K562 (cell line): ENCODE measurements around the gene KRT35. TPM values are rescaled to one million over a fixed set of nuclear protein-coding genes. Genes with fewer than 3 reads are reported as not detected.

Experiments used
- ARID3A ChIP-seq: IDR thresholded peaks from 2 replicates; pipeline ENCODE4 v1.6.1; 2012; ENCODE audit warnings: low read depth, low read length, improper control_type of control experiment, borderline replicate concordance
- ARNT ChIP-seq, 2 experiments: fragments of 450-650 bp; IDR thresholded peaks; 2 replicates each; pipeline ENCODE4 v1.6.1; 2016; ENCODE audit warnings: mild to moderate bottlenecking in 1 of 2
- ATF1 ChIP-seq, 2 experiments: fragments of 450-650 bp in 1 of 2; IDR thresholded peaks; 2 replicates each; pipeline ENCODE4 v1.6.1; 2016; ENCODE audit warnings: missing compliant biosample characterization in 1 of 2, missing genetic modification characterization in 1 of 2
- CCNT2 ChIP-seq: IDR thresholded peaks from 2 replicates; pipeline ENCODE4 v1.6.1; 2011; ENCODE audit warnings: borderline replicate concordance, low read depth, mild to moderate bottlenecking, moderate library complexity, mixed read lengths, low read length; ENCODE audit not compliant: insufficient read length; ENCODE audit errors: extremely low read depth
- CHD4 ChIP-seq: fragments of 200-600 bp; sonication (generic); IDR thresholded peaks from 3 replicates; pipeline ENCODE4 v1.6.1; 2012; ENCODE audit warnings: low read depth, mild to moderate bottlenecking, mixed read lengths, low read length, inconsistent platforms; ENCODE audit not compliant: insufficient read depth, insufficient replicate concordance, poor library complexity, severe bottlenecking
- EP300 ChIP-seq: IDR thresholded peaks from 2 replicates; pipeline ENCODE4 v1.6.1; 2012; ENCODE audit warnings: low read length, improper control_type of control experiment
- HOMEZ ChIP-seq: fragments of 250-450 bp; sonication (Bioruptor Pico); IDR thresholded peaks from 2 replicates; pipeline ENCODE4 v1.4.0; 2020; ENCODE audit warnings: mild to moderate bottlenecking, moderate library complexity
- LEF1 ChIP-seq: fragments of 450-650 bp; IDR thresholded peaks from 2 replicates; pipeline ENCODE4 v1.6.1; 2016; ENCODE audit warnings: mild to moderate bottlenecking
- MAFG ChIP-seq: fragments of 450-650 bp; conservative IDR thresholded peaks from 2 replicates; pipeline ENCODE4 v1.6.1; 2016; ENCODE audit warnings: missing genetic modification characterization, missing compliant biosample characterization
- MBD2 ChIP-seq: sonication (generic); IDR thresholded peaks from 2 replicates; pipeline ENCODE4 v1.6.1; 2016; ENCODE audit warnings: low read depth, borderline replicate concordance
- MCM3 ChIP-seq: fragments of 450-650 bp; IDR thresholded peaks from 2 replicates; pipeline ENCODE4 v1.6.1; 2016
- NRF1 ChIP-seq, 2 experiments: fragments of 450-650 bp; IDR thresholded peaks in 1 of 2; conservative IDR thresholded peaks in 1 of 2; 2 replicates each; pipeline ENCODE4 v1.6.1; 2014; ENCODE audit warnings: mild to moderate bottlenecking in 2 of 2
- RBBP5 ChIP-seq: fragments of 200-600 bp; sonication (generic); IDR thresholded peaks from 2 replicates; pipeline ENCODE4 v1.6.1; 2012; ENCODE audit warnings: borderline replicate concordance, mild to moderate bottlenecking, low read length, control low read depth, inconsistent platforms; ENCODE audit not compliant: insufficient read depth, poor library complexity, severe bottlenecking
- RBFOX2 ChIP-seq: fragments of 200-400 bp; formaldehyde crosslinking; IDR thresholded peaks from 2 replicates; pipeline ENCODE4 v1.6.1; 2017; ENCODE audit warnings: low read depth, mild to moderate bottlenecking, low read length, moderate library complexity
- TAF9B ChIP-seq: fragments of 450-650 bp; IDR thresholded peaks from 2 replicates; pipeline ENCODE4 v1.6.1; 2018; ENCODE audit warnings: mild to moderate bottlenecking; ENCODE audit not compliant: partially characterized antibody
- TFAP4 ChIP-seq: sonication (generic); formaldehyde crosslinking; IDR thresholded peaks from 2 replicates; pipeline ENCODE4 v1.8.0; 2022; ENCODE audit warnings: missing genetic modification reagents, mild to moderate bottlenecking, moderate library complexity, borderline replicate concordance
- XRCC5 ChIP-seq: fragments of 200-400 bp; formaldehyde crosslinking; IDR thresholded peaks from 2 replicates; pipeline ENCODE4 v1.6.1; 2017; ENCODE audit warnings: low read depth, mild to moderate bottlenecking, low read length
- ZFP30 ChIP-seq: fragments of 250-450 bp; sonication (Bioruptor Pico); IDR thresholded peaks from 2 replicates; pipeline ENCODE4 v1.8.0; 2022; ENCODE audit warnings: moderate library complexity, mild to moderate bottlenecking, inconsistent platforms, borderline replicate concordance
- ZNF277 ChIP-seq: fragments of 250-450 bp; sonication (Bioruptor Pico); IDR thresholded peaks from 2 replicates; pipeline ENCODE4 v1.8.0; 2022; ENCODE audit warnings: inconsistent platforms, mild to moderate bottlenecking, moderate library complexity, borderline replicate concordance
- ZNF77 ChIP-seq: fragments of 250-450 bp; sonication (Bioruptor Pico); IDR thresholded peaks from 2 replicates; pipeline ENCODE4 v1.5.0; 2020
- polyA plus RNA-seq, 8 experiments: library from polyadenylated mRNA; depleted of rRNA in 4 of 8; stranded (reverse) in 5 of 8; unstranded in 3 of 8; fragments of >200 nt; fragmentation: Nextera tagmentation in 2 of 8; fragmentation: Illumina TruSeq in 1 of 8; extraction: Ambion mirVana in 2 of 8; extraction: Trizol in 1 of 8; gene quantifications; 2 replicates each; pipeline versions ENCODE4 v1.2.1 to v1.2.3, GENCODE V29; 2011 to 2014; ENCODE audit warnings: inconsistent platforms in 1 of 8, missing spikeins in 1 of 8
- total RNA-seq, 7 experiments: library from RNA; depleted of rRNA in 6 of 7; stranded (reverse); fragments of >200 nt in 6 of 7; fragmentation: Illumina TruSeq in 2 of 7; extraction: Trizol in 2 of 7; gene quantifications; 2 replicates each; pipeline versions ENCODE4 v1.2.1 to v1.2.3, GENCODE V29; 2011 to 2021; ENCODE audit warnings: low replicate concordance in 1 of 7

The KRT35 gene
- total and polyA plus RNA-seq, 9 of the 15 experiments (the other 6 are each of a cell fraction or from before 2014, with no cell fraction given), result not detected

- TF ChIP-seq ZNF277 (CRISPR knock-in tag) (no peak), MBD2 (peak; percentile 79; the same call in 1 of the 2 replicates), XRCC5 (peak; percentile 61), TAF9B (peak; percentile 51), CHD4 (peak; percentile 42), HOMEZ (CRISPR knock-in tag) (0 out of 2 replicates have a peak, but pooled peaks have one; percentile 27), CCNT2 (peak; percentile 60), RBBP5 (peak; percentile 57), ZNF77 (CRISPR knock-in tag) (no peak), TFAP4 (peak; percentile 29; the same call in 1 of the 2 replicates), RBFOX2 (0 out of 2 replicates have a peak, but pooled peaks have one; percentile 23), ARID3A (peak; percentile 59), LEF1 (peak; percentile 89), ZFP30 (CRISPR knock-in tag) (no peak), MAFG (tag) (peak; percentile 34), NRF1 (conservative IDR thresholded peaks at IDR 0.05 in 1 of 2, IDR thresholded peaks at IDR 0.05 in 1 of 2) (peak in 1 of 2 experiments; percentile 27; a peak in 1 of 4 replicates), ATF1 (CRISPR knock-in tag; IDR thresholded peaks at IDR 0.05) (no peak), ATF1 (tag; IDR thresholded peaks at IDR 0.05) (peak; percentile 82), EP300 (peak; percentile 89), ARNT (IDR thresholded peaks at IDR 0.05) (peak in 1 of 2 experiments; percentile 11; a peak in 1 of 4 replicates), MCM3 (no peak)
Measured at GRCh38 chr17:41530062-41531048, 49.4 kb upstream of the KRT35 start (continued).
